ENCODE data around the gene GPX8.
A peak's percentile ranks its signal among the peaks of the same experiment; 100 is the strongest.

DNA sequence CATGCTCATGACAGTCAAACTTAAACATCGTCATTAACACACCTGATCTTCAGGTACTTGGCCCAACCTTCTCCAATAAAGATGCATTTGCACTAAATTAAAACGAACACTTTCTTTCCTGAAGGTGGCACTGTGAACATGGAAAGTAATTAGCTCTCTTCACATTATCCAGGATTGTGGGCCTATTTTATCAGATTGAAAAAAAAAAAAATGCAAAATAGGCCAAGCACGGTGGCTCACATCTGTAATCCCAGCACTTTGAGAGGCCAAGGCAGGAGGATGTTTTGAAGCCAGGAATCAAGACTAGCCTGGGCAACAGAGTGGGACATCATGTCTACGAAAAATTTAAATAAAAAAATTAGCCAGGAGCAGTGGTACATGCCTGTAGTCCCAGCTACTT lies 27.4 kb downstream of the GPX8 start:
- TF ChIP-seq CTCF (IDR thresholded peaks at IDR 0.05; ENCODE audit: low read depth, low read length, missing input control) (peak; percentile 10), HNF4G (IDR thresholded peaks at IDR 0.05) (no peak), RXRA (IDR thresholded peaks at IDR 0.05) (no peak), RAD21 (IDR thresholded peaks at IDR 0.05) (peak; percentile 56 to 57), MAX (IDR thresholded peaks at IDR 0.05) (no peak), YY1 (IDR thresholded peaks at IDR 0.05) (no peak), TAF1 (conservative IDR thresholded peaks at IDR 0.05) (no peak), ATF3 (IDR thresholded peaks at IDR 0.05) (no peak)
- TF ChIP-seq, protein P1, sequence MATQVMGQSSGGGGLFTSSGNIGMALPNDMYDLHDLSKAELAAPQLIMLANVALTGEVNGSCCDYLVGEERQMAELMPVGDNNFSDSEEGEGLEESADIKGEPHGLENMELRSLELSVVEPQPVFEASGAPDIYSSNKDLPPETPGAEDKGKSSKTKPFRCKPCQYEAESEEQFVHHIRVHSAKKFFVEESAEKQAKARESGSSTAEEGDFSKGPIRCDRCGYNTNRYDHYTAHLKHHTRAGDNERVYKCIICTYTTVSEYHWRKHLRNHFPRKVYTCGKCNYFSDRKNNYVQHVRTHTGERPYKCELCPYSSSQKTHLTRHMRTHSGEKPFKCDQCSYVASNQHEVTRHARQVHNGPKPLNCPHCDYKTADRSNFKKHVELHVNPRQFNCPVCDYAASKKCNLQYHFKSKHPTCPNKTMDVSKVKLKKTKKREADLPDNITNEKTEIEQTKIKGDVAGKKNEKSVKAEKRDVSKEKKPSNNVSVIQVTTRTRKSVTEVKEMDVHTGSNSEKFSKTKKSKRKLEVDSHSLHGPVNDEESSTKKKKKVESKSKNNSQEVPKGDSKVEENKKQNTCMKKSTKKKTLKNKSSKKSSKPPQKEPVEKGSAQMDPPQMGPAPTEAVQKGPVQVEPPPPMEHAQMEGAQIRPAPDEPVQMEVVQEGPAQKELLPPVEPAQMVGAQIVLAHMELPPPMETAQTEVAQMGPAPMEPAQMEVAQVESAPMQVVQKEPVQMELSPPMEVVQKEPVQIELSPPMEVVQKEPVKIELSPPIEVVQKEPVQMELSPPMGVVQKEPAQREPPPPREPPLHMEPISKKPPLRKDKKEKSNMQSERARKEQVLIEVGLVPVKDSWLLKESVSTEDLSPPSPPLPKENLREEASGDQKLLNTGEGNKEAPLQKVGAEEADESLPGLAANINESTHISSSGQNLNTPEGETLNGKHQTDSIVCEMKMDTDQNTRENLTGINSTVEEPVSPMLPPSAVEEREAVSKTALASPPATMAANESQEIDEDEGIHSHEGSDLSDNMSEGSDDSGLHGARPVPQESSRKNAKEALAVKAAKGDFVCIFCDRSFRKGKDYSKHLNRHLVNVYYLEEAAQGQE (IDR thresholded peaks at IDR 0.05) = no peak

Measured in liver (tissue), 3 donors.